CD4-positive, alpha-beta T cell treated with Interleukin-4 for 4 hours (primary cell): ENCODE measurements around the gene APCDD1L.
A peak's percentile ranks its signal among the peaks of the same experiment; 100 is the strongest.
"Not testable (repeated sequence)": the region's sequence is repeated elsewhere in the genome, so short reads cannot be mapped to it uniquely, and the experiment has no call there.

ENCODE experiments used
- DNase-seq: peaks from one replicate; pipeline ENCODE4 v3.0.0-alpha.2; 2020

Gene APCDD1L

GRCh38 chr20:58436868-58437645 lies 78.1 kb downstream of the APCDD1L start:
- DNase-seq, result peak; percentile 5

GRCh38 chr20:58435237-58435636 lies 80.0 kb downstream of the APCDD1L start:
- DNase-seq, result no peak

- no peak for DNase-seq
Observed at GRCh38 chr20:58434326-58434725, 80.9 kb downstream of the APCDD1L start.

DNA sequence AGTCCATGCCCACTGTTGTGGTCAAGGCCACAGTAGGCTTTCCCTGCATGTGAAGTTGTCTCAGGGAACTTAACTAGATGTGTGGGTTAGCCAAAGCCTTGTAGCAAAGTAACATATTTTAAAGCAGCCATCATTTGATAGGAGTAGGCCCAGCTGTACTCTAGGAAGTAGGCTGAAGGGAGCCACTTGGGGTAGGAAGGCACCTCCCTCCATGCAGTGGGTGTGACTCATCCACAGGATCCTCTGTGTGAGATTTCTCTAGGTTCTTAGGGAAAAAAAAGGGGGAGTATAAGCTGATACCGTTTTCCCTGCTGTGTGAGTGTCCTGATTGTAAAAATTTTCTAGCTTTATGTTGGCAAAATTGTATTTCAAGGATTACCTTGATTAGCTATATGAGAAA lies 81.4 kb downstream of the APCDD1L start:
- no peak for DNase-seq

DNA sequence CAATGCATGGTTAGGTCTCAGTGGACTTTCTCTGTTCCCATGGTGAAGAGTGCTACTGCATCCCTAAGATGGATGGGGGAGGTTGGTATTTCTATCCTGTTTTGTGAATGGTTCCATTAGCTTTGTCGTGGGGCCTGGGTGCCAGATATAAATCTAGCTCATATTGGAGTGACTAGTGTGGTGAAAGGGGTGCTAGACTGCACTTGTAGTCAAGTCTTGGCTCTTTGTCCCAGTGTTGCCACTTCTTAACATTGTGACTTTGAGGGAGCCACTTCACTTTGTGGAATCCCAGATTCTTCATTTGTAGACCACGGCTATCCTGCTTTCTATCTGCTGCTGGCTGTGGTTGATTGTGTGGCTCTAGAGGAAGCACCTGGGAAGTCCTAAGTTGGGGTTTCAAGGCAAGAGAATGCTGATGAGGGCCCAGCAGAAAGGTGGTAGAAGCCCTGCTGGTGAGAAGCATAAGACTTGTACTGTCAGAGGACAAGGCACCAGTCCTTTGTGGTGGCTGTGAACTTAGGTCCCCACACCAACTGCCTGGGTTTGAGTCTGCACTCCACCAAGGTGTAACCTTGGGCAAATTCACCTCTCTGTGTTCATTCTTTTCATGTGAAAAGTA lies 82.1 kb downstream of the APCDD1L start:
- DNase-seq, result no peak

GRCh38 chr20:58432186-58432954 lies 82.8 kb downstream of the APCDD1L start:
- no peak for DNase-seq

DNA sequence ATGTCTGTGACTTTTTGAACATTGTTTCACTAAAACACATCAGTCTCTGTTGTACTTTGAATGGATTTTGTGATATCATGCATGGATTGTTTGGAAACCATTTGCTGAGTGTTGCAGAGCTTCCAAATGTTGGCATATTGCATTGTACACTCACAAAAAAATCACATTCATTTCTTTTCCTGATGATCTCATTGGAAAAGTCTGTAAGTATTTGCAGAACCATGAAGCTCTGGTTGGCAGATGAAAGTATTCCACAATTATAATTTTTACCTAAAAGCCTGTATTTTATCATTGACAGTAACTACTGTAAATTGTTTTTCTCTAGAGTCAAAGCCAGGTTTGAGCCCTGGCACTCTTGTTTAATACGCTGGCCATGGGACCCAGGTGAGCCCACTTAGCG lies 84.1 kb downstream of the APCDD1L start:
- DNase-seq, result no peak

- no peak for DNase-seq
Observed at GRCh38 chr20:58429303-58429702, 85.9 kb downstream of the APCDD1L start.

DNA sequence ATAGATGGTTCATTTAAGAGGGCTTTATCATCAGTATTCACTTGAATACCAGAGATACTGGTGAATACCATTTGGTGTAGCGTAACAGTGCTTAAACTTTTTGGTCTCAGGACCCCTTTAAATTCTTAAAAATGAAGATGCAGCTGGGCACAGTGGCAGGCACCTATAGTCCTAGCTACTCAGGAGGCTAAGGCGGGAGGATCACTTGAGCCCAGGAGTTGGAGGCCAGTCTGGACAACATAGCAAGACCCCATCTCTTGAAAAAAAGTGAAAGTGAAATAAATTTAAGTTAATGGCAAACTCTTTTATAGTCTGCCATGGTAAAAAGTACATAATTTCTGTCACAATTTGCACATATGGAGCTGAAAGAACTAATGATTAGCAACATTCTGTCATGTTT lies 86.8 kb downstream of the APCDD1L start:
- DNase-seq, result no peak

DNA sequence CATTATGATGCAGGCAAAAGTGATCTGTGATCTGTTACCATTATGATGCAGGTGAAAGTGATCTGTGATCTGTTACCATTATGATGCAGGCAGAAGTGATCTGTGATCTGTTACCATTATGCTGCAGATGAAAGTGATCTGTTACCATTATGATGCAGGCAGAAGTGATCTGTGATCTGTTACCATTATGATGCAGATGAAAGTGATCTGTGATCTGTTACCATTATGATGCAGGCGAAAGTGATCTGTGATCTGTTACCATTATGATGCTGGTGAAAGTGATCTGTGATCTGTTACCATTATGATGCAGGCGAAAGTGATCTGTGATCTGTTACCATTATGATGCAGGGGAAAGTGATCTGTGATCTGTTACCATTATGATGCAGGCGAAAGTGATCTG lies 87.6 kb downstream of the APCDD1L start:
- DNase-seq, result not testable (repeated sequence)

GRCh38 chr20:58424218-58424969 lies 90.8 kb downstream of the APCDD1L start:
- no peak for DNase-seq

DNA sequence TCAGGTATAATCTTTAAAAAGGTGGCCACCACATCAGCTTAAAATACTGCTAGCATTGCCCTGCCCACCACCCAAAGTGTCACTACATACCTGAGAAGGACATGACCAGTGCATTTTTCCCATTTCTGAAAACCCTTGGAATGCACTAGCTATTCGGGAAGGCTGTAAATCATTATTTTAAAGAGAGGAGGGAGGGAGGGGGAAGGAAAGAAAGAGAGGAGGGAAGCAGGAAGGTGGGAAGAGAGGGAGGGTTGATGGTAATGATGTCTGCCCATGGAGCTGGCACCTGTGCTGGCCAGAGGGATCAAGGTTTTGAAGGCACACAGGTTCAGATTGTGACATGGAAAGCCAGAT lies 93.7 kb downstream of the APCDD1L start:
- DNase-seq, result no peak

GRCh38 chr20:58420798-58421496 lies 94.3 kb downstream of the APCDD1L start:
- DNase-seq, result no peak

DNA sequence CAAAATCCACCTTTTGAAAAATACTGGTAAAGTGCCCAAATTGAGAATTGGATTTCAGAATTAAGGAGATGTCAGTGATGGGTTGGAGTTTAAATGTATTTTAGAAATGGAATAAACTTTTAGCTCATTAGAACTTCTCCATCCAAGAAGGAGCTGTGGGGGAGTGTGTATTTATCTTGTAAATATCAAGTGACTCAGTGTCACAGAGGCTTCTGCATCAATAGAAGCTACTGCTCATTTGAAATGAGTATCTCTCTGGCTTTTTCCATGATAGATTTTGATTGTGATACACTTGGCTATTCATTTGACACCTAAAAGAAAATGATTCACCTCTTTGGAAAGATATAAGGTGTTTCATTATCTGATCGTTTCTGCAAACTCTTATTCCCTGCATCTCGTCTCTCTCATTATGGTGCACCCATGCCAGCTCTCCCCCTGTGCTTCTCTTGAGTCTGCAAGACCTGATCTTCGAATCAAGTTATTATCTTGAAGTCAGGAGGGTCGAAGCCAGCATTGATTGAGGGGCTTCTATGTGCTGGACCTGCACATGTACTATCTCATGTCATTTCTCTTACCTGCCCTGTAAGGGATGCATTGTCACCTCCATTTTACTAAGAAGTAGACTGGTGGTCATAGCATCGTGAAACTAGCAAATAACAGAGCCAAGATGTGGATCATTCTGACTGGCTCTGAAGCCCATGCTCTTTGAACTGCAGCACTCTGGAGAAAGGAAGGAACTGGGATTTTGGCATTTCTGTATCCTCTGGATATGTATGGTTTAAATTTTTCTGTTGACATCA lies 96.0 kb downstream of the APCDD1L start:
- DNase-seq, result no peak

DNA sequence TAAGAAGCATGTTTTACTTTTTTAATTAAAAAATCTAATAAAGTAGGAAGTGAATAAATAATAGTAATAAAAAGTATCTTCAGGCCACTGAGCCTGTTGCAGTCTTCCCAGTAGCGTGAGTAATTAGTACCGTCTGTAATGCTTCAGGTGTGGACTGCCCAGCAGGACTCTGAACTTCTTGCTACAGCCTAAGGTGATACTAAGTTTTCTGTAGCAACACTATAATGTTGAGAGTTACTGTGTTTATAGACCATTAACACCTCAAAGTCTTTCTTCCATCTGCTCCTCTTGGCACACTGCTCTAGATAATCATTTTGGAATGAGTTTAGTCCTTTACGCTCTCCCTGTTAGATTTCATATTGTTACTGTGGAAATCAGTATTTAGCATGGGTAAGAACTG lies 97.8 kb downstream of the APCDD1L start:
- no peak for DNase-seq

- peak; percentile 32 for DNase-seq
Observed at GRCh38 chr20:58416835-58417234, 98.4 kb downstream of the APCDD1L start.

- no peak for DNase-seq
Observed at GRCh38 chr20:58416057-58416456, 99.1 kb downstream of the APCDD1L start.

- DNase-seq, result not testable (repeated sequence)
Observed at GRCh38 chr20:58414786-58415185, 100.4 kb downstream of the APCDD1L start.

DNA sequence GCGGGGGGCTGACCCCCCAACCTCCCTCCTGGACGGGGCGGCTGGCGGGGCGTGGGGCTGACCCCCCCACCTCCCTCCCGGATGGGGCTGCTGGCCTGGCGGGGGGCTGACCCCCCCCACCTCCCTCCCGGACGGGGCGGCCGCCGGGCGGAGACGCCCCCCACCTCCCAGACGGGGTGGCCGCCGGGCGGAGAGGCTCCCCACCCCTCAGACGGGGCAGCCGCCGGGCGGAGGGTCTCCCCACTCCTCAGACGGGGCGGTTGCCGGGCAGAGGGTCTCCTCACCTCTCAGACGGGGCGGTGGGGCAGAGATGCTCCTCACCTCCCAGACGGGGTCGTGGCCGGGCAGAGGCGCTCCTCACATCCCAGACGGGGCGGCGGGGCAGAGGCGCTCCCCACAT lies 101.0 kb downstream of the APCDD1L start:
- DNase-seq, result not testable (repeated sequence)
